K562 (cell line): ENCODE data around the gene ZNF385D. TPM values are rescaled to one million over a fixed set of nuclear protein-coding genes. Genes with fewer than 3 reads are reported as not detected.
A peak's percentile ranks its signal among the peaks of the same experiment; 100 is the strongest.
"Not testable (repeated sequence)": the region's sequence is repeated elsewhere in the genome, so short reads cannot be mapped to it uniquely, and the experiment has no call there.

Experiments
- ATAC-seq: fragments of 200-7000 bp; cut with Tn5 transposase; 3 replicates; pipeline ENCODE4 v1.9.1; 2020; ENCODE audit warnings: moderate library complexity
- BruUV-seq: library from RNA; stranded (reverse); fragments of 400-500 nt; replicated peaks from 2 replicates; lab custom pipeline; 2021; lab: Mats Ljungman, UMichigan
- CTCF ChIA-PET: fragments of 300-600 bp; formaldehyde crosslinking; extraction: SDS; loops from one replicate; lab custom pipeline; 2021; ENCODE audit warnings: low intra/inter-chr PET ratio; lab: Yijun Ruan, JAX
- POLR2A ChIA-PET: fragments of 300-600, 350-650 bp; sonication (Branson Sonifier 250); formaldehyde crosslinking; extraction: SDS; loops from one replicate; lab custom pipeline; 2021; ENCODE audit warnings: antibody characterized with exemption, inconsistent platforms; lab: Yijun Ruan, JAX
- DNase-seq, 4 experiments: peaks; one replicate each; pipeline versions ENCODE4 v3.0.0 to v3.0.0-alpha.2; 2011 to 2018; ENCODE audit warnings: low spot score in 3 of 4, mixed read lengths in 3 of 4; ENCODE audit errors: extremely low read depth in 1 of 4
- FAIRE-seq: peaks from 2 replicates; lab custom pipeline; 2011; peaks lifted over from hg19 to GRCh38; lab: Jason Lieb, UNC
- H2AFZ ChIP-seq: 2 replicates; pipeline ENCODE4 v1.6.0; 2011; ENCODE audit warnings: low read depth, low read length, control low read depth, inconsistent platforms
- H3K27ac ChIP-seq: fragments of 200-600 bp; 3 replicates; pipeline ENCODE4 v1.8.0; 2011; ENCODE audit warnings: low read depth, mild to moderate bottlenecking, control low read depth, inconsistent platforms, low read length, moderate library complexity, mixed read lengths; ENCODE audit errors: extremely low read depth
- H3K27me3 ChIP-seq, 2 experiments: fragments of 300-600 bp in 1 of 2; 2 replicates in 1 of 2; 3 replicates in 1 of 2; pipeline versions ENCODE4 v1.6.0 to v1.8.0; 2011; ENCODE audit warnings: inconsistent platforms in 2 of 2, low read length in 2 of 2, mild to moderate bottlenecking in 1 of 2, mixed read lengths in 1 of 2, moderate library complexity in 1 of 2; ENCODE audit not compliant: control insufficient read depth in 2 of 2, insufficient read depth in 2 of 2
- H3K36me3 ChIP-seq: fragments of 300-600 bp; 3 replicates; pipeline ENCODE4 v1.8.0; 2011; ENCODE audit warnings: mild to moderate bottlenecking, low read length, inconsistent platforms; ENCODE audit not compliant: control insufficient read depth, insufficient read depth
- H3K4me1 ChIP-seq, 2 experiments: fragments of 200-600 bp in 1 of 2; replicated peaks in 1 of 2; 2 replicates in 1 of 2; 3 replicates in 1 of 2; pipeline versions ENCODE4 v1.5.1 to v1.8.0; 2011; ENCODE audit warnings: inconsistent platforms in 2 of 2, low read length in 2 of 2, mild to moderate bottlenecking in 1 of 2, mixed read lengths in 1 of 2, moderate library complexity in 1 of 2; ENCODE audit not compliant: control insufficient read depth in 2 of 2, insufficient read depth in 2 of 2
- H3K4me2 ChIP-seq: 2 replicates; pipeline ENCODE4 v1.6.1; 2011; ENCODE audit warnings: low read length, control low read depth, inconsistent platforms, mixed read lengths; ENCODE audit not compliant: insufficient read depth
- H3K4me3 ChIP-seq: fragments of 200-600 bp; sonication (generic), shearing (Covaris generic); 2 replicates; pipeline ENCODE4 v1.5.1; 2016; ENCODE audit warnings: control low read depth, inconsistent platforms
- H3K79me2 ChIP-seq: fragments of 200-600 bp; 3 replicates; pipeline ENCODE4 v1.8.0; 2011; ENCODE audit warnings: low read length, inconsistent platforms; ENCODE audit not compliant: control insufficient read depth, insufficient read depth
- H3K9ac ChIP-seq, 2 experiments: 2 replicates each; pipeline versions ENCODE4 v1.6.0 to v1.6.1; 2011; ENCODE audit warnings: low read depth in 2 of 2, low read length in 2 of 2, control low read depth in 1 of 2, inconsistent platforms in 1 of 2, mild to moderate bottlenecking in 1 of 2, mixed read lengths in 1 of 2; ENCODE audit not compliant: insufficient read depth in 1 of 2
- H3K9me1 ChIP-seq: one replicate; pipeline ENCODE4 v1.6.0; 2011; ENCODE audit warnings: inconsistent platforms, mild to moderate bottlenecking, low read length, moderate library complexity; ENCODE audit not compliant: control insufficient read depth, insufficient read depth
- H3K9me3 ChIP-seq: replicated peaks from 2 replicates; pipeline ENCODE4 v1.5.1; 2011; ENCODE audit warnings: low read depth, low read length, inconsistent platforms; ENCODE audit not compliant: control insufficient read depth, insufficient read depth
- H4K20me1 ChIP-seq: replicated peaks from 2 replicates; pipeline ENCODE4 v1.6.1; 2011; ENCODE audit warnings: low read length, inconsistent platforms, mixed read lengths; ENCODE audit not compliant: control insufficient read depth, insufficient read depth
- BDP1 ChIP-seq: IDR thresholded peaks from 3 replicates; pipeline ENCODE4 v1.6.1; 2011; ENCODE audit not compliant: insufficient read length, insufficient read depth
- KAT7 ChIP-seq: sonication (generic); formaldehyde crosslinking; IDR thresholded peaks from 2 replicates; pipeline ENCODE4 v1.8.0; 2022; ENCODE audit warnings: missing genetic modification reagents, mild to moderate bottlenecking, borderline replicate concordance
- KDM1A ChIP-seq, 2 experiments: fragments of 450-650 bp; IDR thresholded peaks; 2 replicates each; pipeline ENCODE4 v1.6.1; 2016; ENCODE audit warnings: mild to moderate bottlenecking in 2 of 2
- NFXL1 ChIP-seq: fragments of 450-650 bp; formaldehyde crosslinking; IDR thresholded peaks from 2 replicates; pipeline ENCODE4 v1.4.0; 2021; ENCODE audit warnings: mild to moderate bottlenecking
- POU5F1 ChIP-seq: fragments of 150-350 bp; IDR thresholded peaks from 2 replicates; pipeline ENCODE4 v1.6.1; 2014; ENCODE audit warnings: borderline replicate concordance, low read length, low read depth, mild to moderate bottlenecking; ENCODE audit not compliant: partially characterized antibody
- SIN3B ChIP-seq: fragments of 450-650 bp; IDR thresholded peaks from 2 replicates; pipeline ENCODE4 v1.6.1; 2017; ENCODE audit warnings: low read depth, mild to moderate bottlenecking, moderate library complexity
- ZNF143 ChIP-seq: sonication (generic); formaldehyde crosslinking; IDR thresholded peaks from 2 replicates; pipeline ENCODE4 v1.9.0; 2022; ENCODE audit warnings: mild to moderate bottlenecking, missing genetic modification reagents
- ZNF830 ChIP-seq: fragments of 250-450 bp; sonication (Bioruptor Pico); IDR thresholded peaks from 2 replicates; pipeline ENCODE4 v1.5.0; 2021; ENCODE audit warnings: mild to moderate bottlenecking
- WGBS: fragments of 100-300 bp; shearing (Covaris generic); methylation state at CpG from one replicate; pipeline ENCODE4 v1.1.6; 2016; ENCODE audit warnings: low coverage, mixed read lengths; ENCODE audit not compliant: insufficient coverage; ENCODE audit errors: missing lambda C conversion rate; 5-methylcytosine and 5-hydroxymethylcytosine counted together
- in situ Hi-C: fragments of 300-500 bp; cut with MboI; formaldehyde crosslinking; loops from 4 replicates; pipeline ENCODE4 v1.15.0; 2018; ENCODE audit warnings: inconsistent platforms, mixed read lengths
- intact Hi-C: fragments of 100-400 bp; cut with micrococcal nuclease; formaldehyde crosslinking; loops from 2 replicates; pipeline ENCODE4 v1.14.2; 2022
- polyA plus RNA-seq, 8 experiments: library from polyadenylated mRNA; depleted of rRNA in 4 of 8; stranded (reverse) in 5 of 8; unstranded in 3 of 8; fragments of >200 nt; fragmentation: Nextera tagmentation in 2 of 8; fragmentation: Illumina TruSeq in 1 of 8; extraction: Ambion mirVana in 2 of 8; extraction: Trizol in 1 of 8; gene quantifications; 2 replicates each; pipeline versions ENCODE4 v1.2.1 to v1.2.3, GENCODE V29; 2011 to 2014; ENCODE audit warnings: inconsistent platforms in 1 of 8, missing spikeins in 1 of 8
- total RNA-seq, 7 experiments: library from RNA; depleted of rRNA in 6 of 7; stranded (reverse); fragments of >200 nt in 6 of 7; fragmentation: Illumina TruSeq in 2 of 7; extraction: Trizol in 2 of 7; gene quantifications; 2 replicates each; pipeline versions ENCODE4 v1.2.1 to v1.2.3, GENCODE V29; 2011 to 2021; ENCODE audit warnings: low replicate concordance in 1 of 7
- TF ChIP-seq, protein P1 (sequence below): fragments of 250-450 bp; sonication (Bioruptor Pico); IDR thresholded peaks from 2 replicates; pipeline ENCODE4 v1.9.0; 2021; ENCODE audit warnings: mild to moderate bottlenecking
- TF ChIP-seq, protein P2 (sequence below): fragments of 450-650 bp; IDR thresholded peaks from 2 replicates; pipeline ENCODE4 v1.6.1; 2014; ENCODE audit warnings: low read depth, mild to moderate bottlenecking, moderate library complexity, borderline replicate concordance

ZNF385D gene
- total and polyA plus RNA-seq, 9 of the 15 experiments (the other 6 are each of a cell fraction or from before 2014, with no cell fraction given), result 0.14 to 1.7 (median 0.51) TPM

GRCh38 chr3:21500834-21501233 is 250.2 kb downstream of the ZNF385D start (continued):
- TF ChIP-seq POU5F1 (no peak), BDP1 (no peak), ZNF830 (CRISPR knock-in tag) (no peak), KDM1A (IDR thresholded peaks at IDR 0.05) (no peak), KAT7 (CRISPR knock-in tag) (no peak), NFXL1 (no peak), SIN3B (no peak), ZNF143 (CRISPR knock-in tag) (no peak)
- TF ChIP-seq, protein P1, sequence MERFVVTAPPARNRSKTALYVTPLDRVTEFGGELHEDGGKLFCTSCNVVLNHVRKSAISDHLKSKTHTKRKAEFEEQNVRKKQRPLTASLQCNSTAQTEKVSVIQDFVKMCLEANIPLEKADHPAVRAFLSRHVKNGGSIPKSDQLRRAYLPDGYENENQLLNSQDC (CRISPR knock-in tag), result no peak
- TF ChIP-seq, protein P2, sequence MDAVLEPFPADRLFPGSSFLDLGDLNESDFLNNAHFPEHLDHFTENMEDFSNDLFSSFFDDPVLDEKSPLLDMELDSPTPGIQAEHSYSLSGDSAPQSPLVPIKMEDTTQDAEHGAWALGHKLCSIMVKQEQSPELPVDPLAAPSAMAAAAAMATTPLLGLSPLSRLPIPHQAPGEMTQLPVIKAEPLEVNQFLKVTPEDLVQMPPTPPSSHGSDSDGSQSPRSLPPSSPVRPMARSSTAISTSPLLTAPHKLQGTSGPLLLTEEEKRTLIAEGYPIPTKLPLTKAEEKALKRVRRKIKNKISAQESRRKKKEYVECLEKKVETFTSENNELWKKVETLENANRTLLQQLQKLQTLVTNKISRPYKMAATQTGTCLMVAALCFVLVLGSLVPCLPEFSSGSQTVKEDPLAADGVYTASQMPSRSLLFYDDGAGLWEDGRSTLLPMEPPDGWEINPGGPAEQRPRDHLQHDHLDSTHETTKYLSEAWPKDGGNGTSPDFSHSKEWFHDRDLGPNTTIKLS, result no peak

GRCh38 chr3:21490671-21491070 is 260.3 kb downstream of the ZNF385D start:
- ATAC-seq, CTCF ChIA-PET, H3K9me1 ChIP-seq, H3K4me3 ChIP-seq, H3K9ac ChIP-seq, H3K36me3 ChIP-seq, BruUV-seq, DNase-seq, intact Hi-C loops, in situ Hi-C loops, H3K4me2 ChIP-seq, H3K9me3 ChIP-seq, H3K27me3 ChIP-seq, H3K79me2 ChIP-seq, H3K4me1 ChIP-seq, H4K20me1 ChIP-seq, H3K27ac ChIP-seq, POLR2A ChIA-PET, H2AFZ ChIP-seq: not testable (repeated sequence)
- no CpG with 5 or more reads among the region's 3 CpGs for WGBS
- FAIRE-seq, result peak; percentile 26
